HepG2 (cell line): ENCODE data around the gene SLC9A9. TPM values are rescaled to one million over a fixed set of nuclear protein-coding genes. Genes with fewer than 3 reads are reported as not detected.

Experiments
- ATAC-seq: fragments of 200-7000 bp; cut with Tn5 transposase; 3 replicates; pipeline ENCODE4 v1.9.1; 2020; ENCODE audit warnings: mild to moderate bottlenecking, moderate library complexity
- BruUV-seq: library from RNA; stranded (reverse); fragments of 400-500 nt; replicated peaks from 2 replicates; lab custom pipeline; 2021; lab: Mats Ljungman, UMichigan
- CTCF ChIA-PET: fragments of 300-600 bp; formaldehyde crosslinking; extraction: SDS; loops from one replicate; lab custom pipeline; 2021; ENCODE audit warnings: low total read pairs, inconsistent platforms, low intra/inter-chr PET ratio; lab: Yijun Ruan, JAX
- POLR2A ChIA-PET: fragments of 350-600 bp; sonication (Branson Sonifier 250); formaldehyde crosslinking; loops from one replicate; lab custom pipeline; 2020; ENCODE audit warnings: antibody characterized with exemption, inconsistent platforms; lab: Yijun Ruan, JAX
- DNase-seq: peaks from one replicate; pipeline ENCODE4 v3.0.0-alpha.2; 2015; ENCODE audit warnings: low spot score
- FAIRE-seq: peaks from 3 replicates; lab custom pipeline; 2011; peaks lifted over from hg19 to GRCh38; lab: Jason Lieb, UNC
- H2AFZ ChIP-seq: one replicate; pipeline ENCODE4 v1.6.1; 2011; ENCODE audit warnings: low read length, inconsistent platforms
- H3K27ac ChIP-seq: fragments of 300-600 bp; 3 replicates; pipeline ENCODE4 v1.8.0; 2011; ENCODE audit warnings: mixed run types, mild to moderate bottlenecking, mixed read lengths, low read length, inconsistent platforms; ENCODE audit not compliant: insufficient read depth; ENCODE audit errors: extremely low read length
- H3K27me3 ChIP-seq, 2 experiments: fragments of 200-600 bp in 1 of 2; 2 replicates in 1 of 2; 3 replicates in 1 of 2; pipeline versions ENCODE4 v1.6.0 to v1.8.0; 2011; ENCODE audit warnings: low read length in 2 of 2, mild to moderate bottlenecking in 2 of 2, moderate library complexity in 2 of 2, inconsistent platforms in 1 of 2; ENCODE audit not compliant: insufficient read depth in 2 of 2, control insufficient read depth in 1 of 2
- H3K36me3 ChIP-seq, 2 experiments: fragments of 200-600 bp in 1 of 2; replicated peaks in 1 of 2; 2 replicates in 1 of 2; 3 replicates in 1 of 2; pipeline versions ENCODE4 v1.5.1 to v1.8.0; 2011; ENCODE audit warnings: low read length in 2 of 2, inconsistent platforms in 1 of 2; ENCODE audit not compliant: insufficient read depth in 2 of 2, control insufficient read depth in 1 of 2
- H3K4me1 ChIP-seq: 2 replicates; pipeline ENCODE4 v1.5.1; 2012; ENCODE audit warnings: low read length, inconsistent platforms; ENCODE audit not compliant: insufficient read depth
- H3K4me2 ChIP-seq: 2 replicates; pipeline ENCODE4 v1.6.0; 2011; ENCODE audit warnings: low read depth, low read length, inconsistent platforms
- H3K4me3 ChIP-seq, 3 experiments: fragments of 200-600 bp in 1 of 3; sonication (generic), shearing (Covaris generic) in 1 of 3; replicated peaks in 1 of 3; 2 replicates each; pipeline ENCODE4 v1.5.1; 2011 to 2016; ENCODE audit warnings: low read length in 3 of 3, inconsistent platforms in 2 of 3, low read depth in 2 of 3, mild to moderate bottlenecking in 2 of 3, control low read depth in 1 of 3, mixed read lengths in 1 of 3; ENCODE audit not compliant: insufficient read depth in 1 of 3
- H3K79me2 ChIP-seq: one replicate; pipeline ENCODE4 v1.6.1; 2011; ENCODE audit warnings: low read length, inconsistent platforms; ENCODE audit not compliant: insufficient read depth
- H3K9ac ChIP-seq: 2 replicates; pipeline ENCODE4 v1.6.0; 2011; ENCODE audit warnings: mild to moderate bottlenecking, low read depth, low read length, inconsistent platforms; ENCODE audit not compliant: insufficient read depth
- H3K9me3 ChIP-seq: 2 replicates; pipeline ENCODE4 v1.5.1; 2012; ENCODE audit warnings: mild to moderate bottlenecking, low read length
- H4K20me1 ChIP-seq: 2 replicates; pipeline ENCODE4 v1.6.0; 2011; ENCODE audit warnings: inconsistent platforms, mild to moderate bottlenecking, low read length, moderate library complexity; ENCODE audit not compliant: insufficient read depth
- HMG20A ChIP-seq: IDR thresholded peaks from 2 replicates; pipeline ENCODE4 v1.6.1; 2016; ENCODE audit warnings: borderline replicate concordance
- MAFK ChIP-seq, 2 experiments: IDR thresholded peaks in 1 of 2; conservative IDR thresholded peaks in 1 of 2; 2 replicates each; pipeline ENCODE4 v1.6.1; 2011; ENCODE audit warnings: improper control_type of control experiment in 2 of 2, low read length in 2 of 2
- NR2F2 ChIP-seq: IDR thresholded peaks from 2 replicates; pipeline ENCODE4 v1.6.1; 2012; ENCODE audit warnings: low read depth, inconsistent platforms, borderline replicate concordance
- PAWR ChIP-seq: sonication (generic); formaldehyde crosslinking; IDR thresholded peaks from 2 replicates; pipeline ENCODE4 v1.4.0; 2020; ENCODE audit warnings: missing genetic modification reagents, mild to moderate bottlenecking, borderline replicate concordance
- XRCC5 ChIP-seq: fragments of 200-400 bp; formaldehyde crosslinking; optimal IDR thresholded peaks from 2 replicates; pipeline ENCODE3; 2017; ENCODE audit warnings: mild to moderate bottlenecking, low read length
- ZNF331 ChIP-seq: sonication (generic); formaldehyde crosslinking; IDR thresholded peaks from 2 replicates; pipeline ENCODE4 v1.4.0; 2020; ENCODE audit warnings: missing genetic modification reagents
- WGBS: methylation state at CpG from one replicate; pipeline ENCODE4 v1.1.6; 2017; ENCODE audit warnings: low lambda C conversion rate; 5-methylcytosine and 5-hydroxymethylcytosine counted together
- in situ Hi-C: cut with HindIII; loops from 2 replicates; pipeline ENCODE4 v1.10.0; 2017; ENCODE audit warnings: low pct_unique_long_range_greater_than_20kb; ENCODE audit not compliant: extremely low pct_ligation_motif_present
- intact Hi-C: fragments of 100-400 bp; cut with micrococcal nuclease; formaldehyde crosslinking; loops from one replicate; pipeline ENCODE4 v1.10.0; 2022; ENCODE audit not compliant: unreplicated experiment
- polyA plus RNA-seq, 8 experiments: library from polyadenylated mRNA; depleted of rRNA in 3 of 8; stranded (reverse) in 7 of 8; unstranded in 1 of 8; fragments of >200 nt; fragmentation: Illumina TruSeq in 4 of 8; extraction: Trizol in 4 of 8; gene quantifications; 2 replicates each; pipeline versions ENCODE4 v1.2.1 to v1.2.3, GENCODE V29; 2011 to 2016; ENCODE audit warnings: low read depth in 4 of 8, missing spikeins in 1 of 8, mixed read lengths in 1 of 8; ENCODE audit not compliant: insufficient read depth in 1 of 8
- total RNA-seq, 5 experiments: library from RNA; depleted of rRNA; stranded (reverse); fragments of >200 nt; fragmentation: Illumina TruSeq; extraction: Trizol; gene quantifications; 2 replicates each; pipeline ENCODE4 v1.2.3, GENCODE V29; 2016; ENCODE audit warnings: low read depth in 1 of 5

The SLC9A9 gene
- total and polyA plus RNA-seq, 2 of the 13 experiments (the other 11 are each of a cell fraction or from before 2014, with no cell fraction given), result not detected

DNA sequence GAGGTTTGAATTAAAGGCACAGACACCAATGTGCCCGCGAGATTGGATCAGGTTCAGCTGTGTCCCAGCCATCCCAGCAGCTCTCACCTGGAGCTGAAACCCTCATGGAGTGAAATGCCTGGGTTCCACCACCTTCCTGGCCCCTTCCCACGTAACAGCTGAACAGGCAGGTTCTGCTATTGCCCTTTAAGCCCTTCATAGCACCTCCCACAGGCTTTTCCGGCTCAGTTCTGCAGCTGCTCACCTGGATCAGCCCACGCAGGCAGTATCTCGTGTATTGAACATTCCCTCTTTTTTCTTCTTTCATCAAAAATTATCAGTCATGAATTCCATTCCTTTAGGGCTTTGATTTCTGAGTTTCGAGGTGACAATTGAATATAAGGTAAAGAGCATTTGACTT lies 129.8 kb downstream of the SLC9A9 start:
- H3K9me3 ChIP-seq, result no peaks in the 10 kb centered on the region
- TF ChIP-seq HMG20A (CRISPR knock-in tag), result no peak
- no peak for ATAC-seq
- no peak overlapping the region for H3K4me3 ChIP-seq
- H2AFZ ChIP-seq, result no peak overlapping the region
- intact Hi-C loops (no loop called here), in situ Hi-C loops (no loop called here)
- H3K36me3 ChIP-seq, result no peaks in the 10 kb centered on the region
- WGBS, result 0% methylated on average over 6 of the region's 7 CpGs
- no peak for DNase-seq
- BruUV-seq, result no TSS peak
- H3K9ac ChIP-seq, result no peak overlapping the region
- H3K27me3 ChIP-seq, result no peaks in the 10 kb centered on the region
- H4K20me1 ChIP-seq, result no peaks in the 10 kb centered on the region
- ChIA-PET CTCF (no interaction called here), POLR2A (no interaction called here)
- no peaks in the 10 kb centered on the region for H3K79me2 ChIP-seq
- H3K4me1 ChIP-seq, result no peaks in the 10 kb centered on the region
- no peak for FAIRE-seq
- no peak overlapping the region for H3K27ac ChIP-seq
- H3K4me2 ChIP-seq, result no peak overlapping the region

DNA sequence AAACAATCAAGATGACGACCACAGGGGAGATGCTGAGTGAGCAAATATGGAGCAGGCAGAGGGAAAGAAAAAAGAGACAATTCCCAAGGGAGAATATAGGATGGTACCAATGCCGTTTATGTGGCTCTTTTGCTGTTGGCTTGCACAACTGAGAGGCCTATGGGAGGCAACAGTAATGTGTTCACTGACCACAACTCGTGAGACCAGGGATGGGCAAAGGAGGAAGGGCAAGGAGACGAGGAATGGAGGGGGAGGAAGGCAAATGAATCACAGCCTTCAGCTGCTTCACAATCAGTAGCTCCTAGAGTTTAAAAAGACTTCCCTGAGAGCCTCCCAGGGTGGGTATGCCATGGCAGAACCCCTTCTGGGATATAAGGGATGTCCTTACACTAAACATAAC lies 131.5 kb downstream of the SLC9A9 start:
- H3K27ac ChIP-seq, result no peak overlapping the region
- H3K4me3 ChIP-seq, result no peak overlapping the region
- intact Hi-C loops (no loop called here), in situ Hi-C loops (no loop called here)
- H3K4me1 ChIP-seq, result no peaks in the 10 kb centered on the region
- ChIA-PET POLR2A (no interaction called here), CTCF (no interaction called here)
- no peak overlapping the region for H3K4me2 ChIP-seq
- no TSS peak for BruUV-seq
- no peak overlapping the region for H2AFZ ChIP-seq
- no peaks in the 10 kb centered on the region for H3K36me3 ChIP-seq
- FAIRE-seq (no peak), ATAC-seq (no peak), DNase-seq (no peak)
- no peaks in the 10 kb centered on the region for H4K20me1 ChIP-seq
- WGBS, result 0% methylated on average over 4 of the region's 4 CpGs
- no peak overlapping the region for H3K9ac ChIP-seq
- no peaks in the 10 kb centered on the region for H3K79me2 ChIP-seq
- TF ChIP-seq ZNF331 (no peak), XRCC5 (no peak), PAWR (CRISPR knock-in tag) (no peak), MAFK (conservative IDR thresholded peaks at IDR 0.05 in 1 of 2, IDR thresholded peaks at IDR 0.05 in 1 of 2; ENCODE audit: low read length in 2 of 2) (peak; percentile 8 to 43; a peak in 1 of 4 replicates), NR2F2 (no peak)
- no peaks in the 10 kb centered on the region for H3K27me3 ChIP-seq
- H3K9me3 ChIP-seq, result no peaks in the 10 kb centered on the region
